Sigmoid colon (tissue), 7 donors: ENCODE measurements around the gene PRDM1. TPM values are rescaled to one million over a fixed set of nuclear protein-coding genes. Genes with fewer than 3 reads are reported as not detected.

Experiments
- DNase-seq: peaks from one replicate; pipeline ENCODE4 v3.0.0-alpha.2; 2019
- H3K27ac ChIP-seq, 4 donors: fragments of 200-600 bp; sonication (generic); one replicate each; pipeline ENCODE4 v1.5.1; 2016 to 2019; ENCODE audit warnings: mild to moderate bottlenecking in 1 of 4
- H3K27me3 ChIP-seq, 3 donors: fragments of 200-600 bp; sonication (generic); one replicate each; pipeline ENCODE4 v1.5.1; 2019; ENCODE audit warnings: mild to moderate bottlenecking in 1 of 3
- H3K36me3 ChIP-seq, 4 donors: fragments of 200-600 bp; sonication (generic); one replicate each; pipeline ENCODE4 v1.5.1; 2016 to 2019
- H3K4me1 ChIP-seq, 4 donors: fragments of 200-600 bp; sonication (generic); one replicate each; pipeline ENCODE4 v1.5.1; 2017 to 2019
- H3K4me3 ChIP-seq, 4 donors: fragments of 200-600 bp; sonication (generic); one replicate each; pipeline ENCODE4 v1.5.1; 2017 to 2019; ENCODE audit warnings: mild to moderate bottlenecking in 2 of 4, moderate library complexity in 1 of 4
- H3K9me3 ChIP-seq, 4 donors: fragments of 200-600 bp in 3 of 4; sonication (generic) in 3 of 4; one replicate each; pipeline versions ENCODE4 v1.5.1 to v1.6.1; 2013 to 2019
- EP300 ChIP-seq, 4 donors: sonication (generic); formaldehyde crosslinking; IDR thresholded peaks; one replicate each; pipeline ENCODE4 v1.6.1; 2017; ENCODE audit warnings: antibody characterized with exemption in 4 of 4
- POLR2A ChIP-seq, 2 donors: fragments of 450-650 bp; IDR thresholded peaks; one replicate each; pipeline ENCODE4 v1.6.1; 2016; ENCODE audit warnings: antibody characterized with exemption in 2 of 2, mild to moderate bottlenecking in 2 of 2, moderate library complexity in 2 of 2
- POLR2AphosphoS5 ChIP-seq, 4 donors: sonication (generic); formaldehyde crosslinking; IDR thresholded peaks; one replicate each; pipeline ENCODE4 v1.6.1; 2017; ENCODE audit warnings: antibody characterized with exemption in 4 of 4
- WGBS, 2 donors: extraction: QIAGEN DNeasy Blood & Tissue Kit; methylation state at CpG; one replicate each; pipeline ENCODE4 v1.1.7; 2013; 5-methylcytosine and 5-hydroxymethylcytosine counted together
- intact Hi-C: fragments of 100-400 bp; cut with DNase I; formaldehyde crosslinking; loops from one replicate; pipeline ENCODE4 v1.15.1; 2023
- polyA plus RNA-seq, 3 donors: library from polyadenylated mRNA; stranded (reverse); fragments of 200-250 nt; gene quantifications; one replicate each; pipeline ENCODE4 v1.2.3, GENCODE V29; 2013
- total RNA-seq, 4 donors: library from RNA; depleted of rRNA; stranded (reverse); fragments of >200 nt; gene quantifications; one replicate each; pipeline ENCODE4 v1.1.0, GENCODE V29; 2016
- TF ChIP-seq, protein P1 (sequence below), 4 experiments: fragments of 450-650 bp in 3 of 4; fragments of 200-600 bp in 1 of 4; IDR thresholded peaks; one replicate each; pipeline ENCODE4 v1.5.1; 2016 to 2019; ENCODE audit warnings: antibody characterized with exemption in 4 of 4, mild to moderate bottlenecking in 3 of 4, moderate library complexity in 2 of 4
- donor health status: healthy with polysubstance abuse.
- donor health status: Bipolar disorder and iron deficiency.
- donor health status: healthy.

Gene PRDM1
- total and polyA plus RNA-seq, 7 donors = 0.55 to 17.6 (median 1.6) TPM

DNA sequence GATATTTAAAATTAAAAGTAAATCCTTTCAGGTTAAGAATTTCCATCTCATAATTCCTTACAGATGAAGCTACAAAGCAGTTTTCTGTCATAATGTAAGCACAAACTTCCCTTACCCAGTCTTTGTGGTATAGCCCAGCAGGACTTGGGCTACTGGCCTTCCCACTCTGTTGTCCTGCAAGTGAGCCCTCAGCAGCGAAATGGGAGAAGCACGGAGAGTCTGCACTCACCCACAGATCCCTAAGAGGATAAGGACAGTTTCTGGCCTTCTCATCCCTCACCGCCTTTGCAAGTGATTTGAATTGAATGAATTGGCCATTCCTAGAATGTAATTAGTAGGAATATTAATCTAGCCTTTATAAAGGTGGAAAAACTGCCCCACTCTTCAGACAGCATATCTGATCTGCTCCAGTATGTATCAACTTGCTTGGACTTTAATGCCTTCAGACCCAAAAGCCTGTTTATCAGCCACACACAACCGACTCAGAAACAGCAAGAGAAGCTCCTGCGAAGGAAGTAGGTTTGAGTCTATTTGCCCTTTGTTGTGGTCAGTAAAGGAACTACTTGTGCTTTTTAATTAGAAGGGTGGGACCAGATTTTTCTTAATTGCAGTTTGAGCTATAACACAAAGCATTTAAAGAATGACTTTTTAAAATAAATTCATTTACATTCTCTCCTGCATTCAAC lies 29.9 kb upstream of the PRDM1 start:
- intact Hi-C loops = no loop called here
- WGBS, 2 donors = 61 to 66% methylated on average over 5 of the region's 5 CpGs
- Histone ChIP-seq H3K27ac (no peak overlapping the region), H3K4me3 (no peak overlapping the region), H3K9me3 (no peaks in the 10 kb centered on the region), H3K4me1 (no peaks in the 10 kb centered on the region), H3K36me3 (no peaks in the 10 kb centered on the region), H3K27me3 (no peaks in the 10 kb centered on the region)
- TF ChIP-seq, protein P1, sequence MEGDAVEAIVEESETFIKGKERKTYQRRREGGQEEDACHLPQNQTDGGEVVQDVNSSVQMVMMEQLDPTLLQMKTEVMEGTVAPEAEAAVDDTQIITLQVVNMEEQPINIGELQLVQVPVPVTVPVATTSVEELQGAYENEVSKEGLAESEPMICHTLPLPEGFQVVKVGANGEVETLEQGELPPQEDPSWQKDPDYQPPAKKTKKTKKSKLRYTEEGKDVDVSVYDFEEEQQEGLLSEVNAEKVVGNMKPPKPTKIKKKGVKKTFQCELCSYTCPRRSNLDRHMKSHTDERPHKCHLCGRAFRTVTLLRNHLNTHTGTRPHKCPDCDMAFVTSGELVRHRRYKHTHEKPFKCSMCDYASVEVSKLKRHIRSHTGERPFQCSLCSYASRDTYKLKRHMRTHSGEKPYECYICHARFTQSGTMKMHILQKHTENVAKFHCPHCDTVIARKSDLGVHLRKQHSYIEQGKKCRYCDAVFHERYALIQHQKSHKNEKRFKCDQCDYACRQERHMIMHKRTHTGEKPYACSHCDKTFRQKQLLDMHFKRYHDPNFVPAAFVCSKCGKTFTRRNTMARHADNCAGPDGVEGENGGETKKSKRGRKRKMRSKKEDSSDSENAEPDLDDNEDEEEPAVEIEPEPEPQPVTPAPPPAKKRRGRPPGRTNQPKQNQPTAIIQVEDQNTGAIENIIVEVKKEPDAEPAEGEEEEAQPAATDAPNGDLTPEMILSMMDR (IDR thresholded peaks at IDR 0.05) = no peak
- TF ChIP-seq EP300 (IDR thresholded peaks at IDR 0.05) (no peak), POLR2A (IDR thresholded peaks at IDR 0.05) (no peak), POLR2AphosphoS5 (IDR thresholded peaks at IDR 0.05) (no peak)
- DNase-seq = no peak

DNA sequence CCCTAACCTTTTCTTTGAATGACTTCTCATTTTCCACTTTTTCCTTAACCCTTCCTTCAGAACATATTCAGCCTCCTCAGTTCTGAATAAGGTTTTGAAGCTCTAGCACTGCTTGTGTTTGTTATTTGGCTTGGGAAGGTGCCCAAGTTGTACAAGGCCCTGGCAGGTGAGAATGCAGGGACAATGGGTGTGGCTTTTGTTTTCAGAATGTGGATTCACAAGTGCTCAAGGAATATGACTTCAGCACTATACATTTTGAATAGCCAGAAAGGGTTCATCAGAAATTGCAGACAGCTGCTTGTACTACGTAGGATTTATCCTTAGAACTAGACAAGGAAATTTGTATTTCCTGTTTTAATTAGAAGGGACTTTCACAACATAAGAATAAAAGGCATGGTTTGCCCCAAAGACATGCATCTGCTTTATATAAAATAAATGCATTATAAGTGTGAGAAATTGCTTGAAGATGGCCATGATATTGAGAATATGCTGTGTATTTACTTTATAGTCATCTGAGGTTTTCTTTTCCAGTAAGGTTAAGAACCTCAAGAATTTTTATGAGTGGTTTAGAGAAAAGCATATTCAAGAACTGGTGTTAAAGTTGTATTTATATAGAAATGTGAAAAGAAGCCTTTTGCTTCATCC lies 29.3 kb upstream of the PRDM1 start:
- H3K4me1 ChIP-seq = no peaks in the 10 kb centered on the region
- no peak overlapping the region for H3K27ac ChIP-seq
- no peak for DNase-seq
- TF ChIP-seq, protein P1 (IDR thresholded peaks at IDR 0.05) = no peak
- no peak for TF ChIP-seq EP300 (IDR thresholded peaks at IDR 0.05)
- TF ChIP-seq POLR2AphosphoS5 (IDR thresholded peaks at IDR 0.05) = no peak
- TF ChIP-seq POLR2A (IDR thresholded peaks at IDR 0.05) = no peak
- 14 to 64% methylated on average over 1 of the region's 1 CpG for WGBS, 2 donors
- H3K36me3 ChIP-seq = no peaks in the 10 kb centered on the region
- intact Hi-C loops = no loop called here
- H3K27me3 ChIP-seq = no peaks in the 10 kb centered on the region
- H3K4me3 ChIP-seq = no peak overlapping the region
- no peaks in the 10 kb centered on the region for H3K9me3 ChIP-seq

DNA sequence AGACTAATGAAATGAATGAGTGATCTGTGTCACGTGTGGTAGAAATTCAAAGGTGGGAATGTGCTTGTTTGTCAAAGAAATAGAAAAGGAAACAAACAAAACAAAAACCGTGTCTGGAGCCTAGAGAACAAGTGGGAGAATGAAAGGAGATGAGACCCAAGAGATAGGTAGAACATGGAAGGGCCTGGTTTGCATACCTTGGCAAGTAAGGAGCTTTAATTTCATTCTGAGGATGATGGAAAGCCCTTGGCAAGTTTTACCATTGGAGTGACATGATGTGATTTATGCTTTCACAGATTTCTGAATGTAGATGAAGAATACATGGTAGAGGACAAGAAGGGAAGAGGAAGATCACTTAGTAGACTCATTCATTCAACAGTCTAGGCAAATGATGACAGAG lies 26.8 kb upstream of the PRDM1 start:
- Histone ChIP-seq H3K4me3 (no peak overlapping the region), H3K36me3 (no peaks in the 10 kb centered on the region), H3K27ac (no peak overlapping the region), H3K27me3 (no peaks in the 10 kb centered on the region), H3K9me3 (no peaks in the 10 kb centered on the region), H3K4me1 (no peaks in the 10 kb centered on the region)
- TF ChIP-seq EP300 (IDR thresholded peaks at IDR 0.05) = no peak
- TF ChIP-seq, protein P1 (IDR thresholded peaks at IDR 0.05) = no peak
- no peak for TF ChIP-seq POLR2A (IDR thresholded peaks at IDR 0.05)
- no peak for TF ChIP-seq POLR2AphosphoS5 (IDR thresholded peaks at IDR 0.05)
- DNase-seq = no peak
- intact Hi-C loops = no loop called here
- 90 to 93% methylated on average over 2 of the region's 2 CpGs for WGBS, 2 donors

DNA sequence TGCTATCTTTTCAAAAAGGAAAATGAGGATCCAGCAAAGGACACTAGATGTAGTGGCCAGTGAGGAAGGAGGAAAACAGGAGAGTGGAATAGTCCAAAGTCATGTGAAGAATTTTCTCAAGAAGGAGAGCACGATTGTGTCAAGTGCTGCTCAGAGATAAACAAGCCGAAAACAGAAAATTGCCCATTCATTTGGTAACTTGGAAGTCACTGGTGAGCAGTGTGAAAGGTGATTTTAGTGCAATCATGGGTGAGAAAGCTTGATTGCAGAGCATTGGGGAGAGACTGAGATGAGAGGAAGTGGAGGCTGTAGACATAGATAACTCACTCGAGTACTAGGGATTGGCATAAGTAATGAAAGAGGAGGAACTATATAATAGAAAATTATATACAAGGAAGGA lies 26.0 kb upstream of the PRDM1 start:
- H3K27ac ChIP-seq = no peak overlapping the region
- TF ChIP-seq POLR2AphosphoS5 (IDR thresholded peaks at IDR 0.05) (no peak), EP300 (IDR thresholded peaks at IDR 0.05) (no peak), POLR2A (IDR thresholded peaks at IDR 0.05) (no peak)
- TF ChIP-seq, protein P1 (IDR thresholded peaks at IDR 0.05) = no peak
- WGBS, 2 donors = 79 to 85% methylated on average over 3 of the region's 3 CpGs
- no peak for DNase-seq
- H3K27me3 ChIP-seq = no peaks in the 10 kb centered on the region
- no peaks in the 10 kb centered on the region for H3K9me3 ChIP-seq
- H3K4me1 ChIP-seq = no peaks in the 10 kb centered on the region
- H3K36me3 ChIP-seq = no peaks in the 10 kb centered on the region
- H3K4me3 ChIP-seq = no peak overlapping the region
- intact Hi-C loops = no loop called here
